GM19397 (cell line): ENCODE results near the gene STEAP3.

ENCODE experiments used
- ATAC-seq: cut with Tn5 transposase; IDR thresholded peaks from one replicate; pipeline ENCODE4 v1.9.1; 2021; ENCODE audit warnings: mild to moderate bottlenecking, moderate library complexity; ENCODE audit not compliant: unreplicated experiment

The STEAP3 gene

GRCh38 chr2:119197529-119198239 is 25.9 kb upstream of the STEAP3 start:
- no peak for ATAC-seq

- ATAC-seq = no peak
These were observed 25.3 kb upstream of the STEAP3 start for GRCh38 chr2:119198240-119198840.

- ATAC-seq = no peak
These were observed 21.8 kb upstream of the STEAP3 start for GRCh38 chr2:119201815-119202214.

GRCh38 chr2:119202610-119203310 is 20.9 kb upstream of the STEAP3 start:
- ATAC-seq = no peak

- ATAC-seq = no peak
These were observed 19.1 kb upstream of the STEAP3 start for GRCh38 chr2:119204525-119204924.

GRCh38 chr2:119205001-119205706 is 18.5 kb upstream of the STEAP3 start:
- ATAC-seq = no peak

GRCh38 chr2:119206201-119206600 is 17.4 kb upstream of the STEAP3 start:
- no peak for ATAC-seq

- ATAC-seq = no peak
These were observed 16.2 kb upstream of the STEAP3 start for GRCh38 chr2:119207447-119207846.

- ATAC-seq = no peak
These were observed 14.8 kb upstream of the STEAP3 start for GRCh38 chr2:119208791-119209203.

- no peak for ATAC-seq
These were observed 11.4 kb upstream of the STEAP3 start for GRCh38 chr2:119212139-119212800.

- ATAC-seq = no peak
These were observed 9.1 kb upstream of the STEAP3 start for GRCh38 chr2:119214453-119215037.

- no peak for ATAC-seq
These were observed 6.6 kb upstream of the STEAP3 start for GRCh38 chr2:119216994-119217393.

GRCh38 chr2:119218478-119219064 is 5.1 kb upstream of the STEAP3 start:
- ATAC-seq = no peak

- ATAC-seq = no peak
These were observed 3.8 kb upstream of the STEAP3 start for GRCh38 chr2:119219873-119220272.

- ATAC-seq = no peak
These were observed 2.8 kb upstream of the STEAP3 start for GRCh38 chr2:119220720-119221301.

GRCh38 chr2:119221609-119222008 is 2.0 kb upstream of the STEAP3 start:
- no peak for ATAC-seq

GRCh38 chr2:119222213-119222612 is 1.4 kb upstream of the STEAP3 start:
- no peak for ATAC-seq

GRCh38 chr2:119222863-119223520 is 642 bp upstream of the STEAP3 start:
- ATAC-seq = no peak

- no peak for ATAC-seq
These were observed 914 bp downstream of the STEAP3 start for GRCh38 chr2:119224391-119225104.
